GM21528 (cell line): ENCODE measurements around the gene HSBP1.

ENCODE experiments used
- ATAC-seq: cut with Tn5 transposase; IDR thresholded peaks from one replicate; pipeline ENCODE4 v1.9.1; 2021; ENCODE audit warnings: mild to moderate bottlenecking, moderate library complexity; ENCODE audit not compliant: unreplicated experiment, low FRiP score

HSBP1 gene

DNA sequence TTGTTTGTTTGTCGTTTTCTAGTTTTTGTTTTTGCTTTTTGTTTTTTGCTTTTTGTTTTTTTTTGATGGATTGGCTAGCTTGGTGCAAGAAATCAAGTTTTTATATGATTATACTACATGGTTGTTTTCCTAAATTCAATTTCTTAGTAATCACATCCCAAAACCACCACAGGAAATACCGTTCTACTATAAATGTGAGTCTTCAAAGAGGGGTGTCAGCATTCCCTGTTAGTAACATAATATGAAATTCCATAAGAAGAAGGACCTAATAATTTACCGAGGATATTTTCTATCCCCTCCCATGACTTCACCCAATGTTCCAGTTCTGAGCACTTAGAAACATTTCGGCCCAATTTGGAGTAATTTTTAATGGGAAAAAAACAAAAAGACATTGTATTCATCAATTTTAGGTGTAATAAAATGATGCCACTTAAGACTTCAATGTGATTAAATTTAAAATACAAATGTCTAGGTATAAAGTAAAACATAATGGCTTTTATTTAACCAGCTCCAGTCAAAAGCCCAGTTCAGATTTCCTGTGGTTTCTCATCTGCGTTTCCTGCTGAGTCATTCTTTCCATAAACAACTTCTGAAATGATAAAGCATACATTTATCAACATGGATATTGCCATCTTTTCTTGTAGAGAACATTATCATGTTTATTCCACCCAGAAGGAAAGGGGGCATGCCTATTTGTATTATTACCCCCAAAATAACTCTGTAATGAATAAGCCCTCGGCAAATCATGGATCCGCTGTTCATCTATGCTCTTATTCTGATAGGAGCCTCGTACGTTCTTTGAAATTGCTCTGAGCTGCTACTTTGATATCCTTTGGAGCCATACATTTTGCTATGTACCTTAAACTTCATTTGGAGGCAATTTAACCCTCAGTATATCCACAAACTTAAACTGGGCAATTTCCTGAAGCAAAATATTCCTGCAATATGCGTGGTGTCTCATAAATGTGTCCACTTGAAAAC lies 28.1 kb downstream of the HSBP1 start:
- ATAC-seq: no peak

DNA sequence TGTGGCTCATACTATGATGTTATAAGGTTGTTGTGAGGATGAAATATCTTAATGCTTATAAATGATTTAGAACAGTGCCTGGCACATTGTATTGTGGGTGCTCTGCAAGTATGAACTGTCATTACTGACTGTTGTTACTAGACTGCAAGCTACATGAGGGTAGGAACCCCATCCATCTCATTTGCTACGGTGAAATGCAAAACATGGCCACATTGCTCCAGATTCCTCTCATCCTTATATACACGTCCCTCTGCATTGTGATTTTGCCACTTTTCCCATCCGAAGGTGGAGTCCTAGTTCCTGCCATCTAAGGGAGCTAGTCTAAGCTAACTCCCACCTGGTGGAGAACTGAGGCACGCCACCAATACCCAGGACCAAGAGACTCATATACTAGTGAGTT lies 29.8 kb downstream of the HSBP1 start:
- ATAC-seq: no peak

DNA sequence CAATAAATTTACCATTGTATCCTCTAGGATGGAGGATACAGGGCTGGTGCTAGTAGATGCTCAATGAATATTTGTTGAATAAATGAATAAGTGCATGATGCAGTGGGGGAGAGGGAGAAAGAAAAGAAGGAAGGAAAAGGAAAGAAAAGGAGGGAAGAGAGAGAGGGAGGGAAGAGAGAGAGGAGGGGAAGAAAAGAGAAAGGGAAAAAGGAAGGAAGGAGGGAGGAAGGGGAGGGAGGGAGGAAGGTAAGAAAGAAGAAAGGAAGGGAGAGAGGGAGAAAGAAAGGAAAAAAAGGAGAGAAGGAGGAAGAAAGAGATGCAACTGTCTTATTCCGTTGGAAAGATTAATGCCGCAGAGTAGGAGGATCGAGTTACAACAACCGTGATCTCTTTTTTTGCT lies 30.4 kb downstream of the HSBP1 start:
- no peak for ATAC-seq

DNA sequence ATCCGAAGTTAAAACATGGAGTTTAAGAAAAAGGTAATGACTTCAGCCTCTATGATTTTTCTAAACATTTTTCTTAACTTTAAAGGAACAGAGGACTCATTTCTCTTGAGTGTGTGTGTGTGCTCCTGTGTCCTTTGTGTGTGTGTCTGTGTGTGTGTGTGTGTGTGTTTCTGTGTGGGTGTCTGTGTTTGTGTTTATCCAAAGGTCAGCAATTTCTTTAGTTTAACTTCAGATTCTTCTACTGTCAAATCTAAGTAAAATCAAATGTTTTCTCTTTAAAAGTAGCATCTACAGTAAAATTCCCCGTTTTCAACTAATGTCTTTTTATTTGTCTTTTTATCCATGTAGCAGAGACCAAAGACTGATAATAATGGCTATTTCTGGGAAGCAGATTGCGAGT lies 31.8 kb downstream of the HSBP1 start:
- no peak for ATAC-seq

DNA sequence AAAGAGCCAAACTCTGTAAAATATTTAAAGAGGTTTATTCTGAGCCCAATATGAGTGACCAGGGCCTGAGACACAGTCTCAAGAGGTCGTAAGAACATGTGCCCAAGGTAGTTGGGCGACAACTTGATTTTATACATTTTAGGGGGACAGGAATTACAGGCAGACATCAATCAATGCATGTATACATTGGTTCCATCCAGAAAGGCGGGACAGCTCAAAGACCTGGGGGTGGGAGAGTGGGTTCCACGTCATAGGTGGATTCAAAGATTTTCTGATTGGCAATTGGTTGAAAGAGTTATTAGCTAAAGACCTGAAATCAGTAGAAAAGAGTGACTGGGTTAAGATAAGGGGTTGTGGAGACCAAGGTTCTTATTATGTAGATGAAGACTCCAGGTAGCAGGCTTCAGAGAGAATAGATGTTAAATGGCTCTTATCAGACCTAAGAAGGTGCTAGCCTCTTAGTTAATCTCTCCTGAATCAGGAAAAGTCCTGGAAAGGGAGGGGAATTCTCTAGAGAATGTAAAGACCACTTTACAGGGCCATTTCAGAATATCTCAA lies 32.4 kb downstream of the HSBP1 start:
- ATAC-seq: no peak

DNA sequence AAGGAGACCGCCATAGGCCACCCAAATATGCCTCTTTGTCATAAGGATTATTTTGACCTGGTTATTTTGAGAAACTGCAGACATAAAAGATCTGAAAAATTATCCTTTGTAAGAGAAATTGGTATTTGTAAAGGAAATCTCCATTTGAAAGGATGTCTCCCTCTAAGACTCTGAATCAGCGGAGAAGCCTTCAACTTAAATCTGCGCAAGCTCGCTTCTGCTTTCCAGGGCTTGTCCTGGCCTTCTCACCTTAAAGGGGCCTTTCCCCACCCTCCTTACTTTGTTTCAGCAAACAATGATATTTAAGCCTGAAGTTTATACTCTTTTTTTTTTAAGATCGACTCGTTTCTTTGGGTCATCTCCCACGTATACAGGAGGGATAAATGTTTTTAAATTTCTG lies 34.5 kb downstream of the HSBP1 start:
- no peak for ATAC-seq

DNA sequence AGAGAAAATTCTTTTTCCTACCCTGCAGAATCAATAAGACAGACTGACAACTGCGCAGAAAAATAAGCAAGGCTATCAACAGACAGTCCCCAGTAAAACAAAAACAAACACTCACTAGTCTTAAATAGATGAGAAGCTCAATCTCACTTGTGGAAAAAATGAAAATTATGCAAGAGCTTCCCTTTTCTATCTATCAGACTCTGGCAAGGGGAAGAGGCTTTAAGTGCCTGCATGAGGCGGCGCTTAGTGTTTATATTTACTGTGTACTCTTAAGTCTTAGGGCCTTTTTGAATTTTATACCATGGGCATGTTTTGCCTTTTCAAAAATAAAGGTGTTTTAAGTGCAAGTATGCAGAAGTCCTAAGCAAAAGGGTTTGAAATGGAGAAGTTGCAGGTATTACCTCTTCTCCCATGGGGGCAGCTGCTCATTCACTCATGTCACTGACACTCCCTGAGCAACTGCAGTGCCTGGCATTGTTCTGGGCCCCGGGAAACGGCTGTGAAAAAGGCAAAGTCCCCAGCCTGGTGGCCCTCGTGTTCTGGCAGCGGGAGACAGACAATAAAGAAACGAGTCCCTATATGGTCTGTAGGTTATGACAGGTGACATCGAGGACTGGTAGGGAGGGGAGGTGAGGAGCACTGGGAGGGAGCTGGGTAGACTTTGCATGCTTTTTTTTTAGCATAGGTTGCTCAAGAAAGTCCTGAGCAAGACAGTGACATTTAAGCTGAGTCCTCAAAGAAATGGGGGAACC lies 35.2 kb downstream of the HSBP1 start:
- ATAC-seq: no peak

DNA sequence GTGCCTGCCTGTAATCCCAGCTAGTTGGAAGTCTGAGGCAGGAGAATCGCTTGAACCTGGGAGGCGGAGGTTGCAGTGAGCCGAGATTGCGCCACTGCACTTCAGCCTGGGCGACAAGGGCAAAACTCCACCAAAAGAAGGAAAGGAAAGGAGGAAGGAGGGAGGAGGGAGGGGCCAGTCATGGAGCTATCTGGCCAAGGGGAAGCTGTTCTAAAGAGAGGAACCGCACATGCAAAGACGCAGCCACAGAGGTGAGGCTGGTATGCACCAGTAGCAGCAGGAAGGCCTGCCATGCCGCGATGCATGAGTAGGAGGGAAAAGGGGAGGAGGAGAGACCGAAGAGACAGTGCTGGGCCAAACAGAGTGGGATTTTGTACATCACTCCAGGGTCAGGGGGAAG lies 35.9 kb downstream of the HSBP1 start:
- no peak for ATAC-seq

DNA sequence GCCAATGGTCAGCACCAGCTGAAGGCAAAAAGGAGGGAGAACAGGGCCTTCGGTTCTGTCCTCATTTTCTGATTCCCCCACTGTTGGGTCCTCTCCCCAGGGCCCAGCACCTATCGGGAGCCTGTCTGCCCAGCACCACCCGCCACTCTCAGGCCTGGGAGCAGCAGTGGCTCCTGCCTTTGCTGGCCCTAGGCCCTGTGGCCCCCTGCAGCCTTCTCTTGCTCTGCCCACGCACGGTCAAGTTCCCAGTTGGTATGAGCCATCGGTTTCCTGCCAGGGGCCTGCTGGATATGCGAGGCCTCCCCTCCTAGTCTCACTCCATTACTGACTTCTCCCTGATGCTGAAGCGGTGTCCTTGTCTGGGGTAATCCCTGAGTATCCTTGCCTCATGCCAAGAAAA lies 37.5 kb downstream of the HSBP1 start:
- ATAC-seq: no peak

DNA sequence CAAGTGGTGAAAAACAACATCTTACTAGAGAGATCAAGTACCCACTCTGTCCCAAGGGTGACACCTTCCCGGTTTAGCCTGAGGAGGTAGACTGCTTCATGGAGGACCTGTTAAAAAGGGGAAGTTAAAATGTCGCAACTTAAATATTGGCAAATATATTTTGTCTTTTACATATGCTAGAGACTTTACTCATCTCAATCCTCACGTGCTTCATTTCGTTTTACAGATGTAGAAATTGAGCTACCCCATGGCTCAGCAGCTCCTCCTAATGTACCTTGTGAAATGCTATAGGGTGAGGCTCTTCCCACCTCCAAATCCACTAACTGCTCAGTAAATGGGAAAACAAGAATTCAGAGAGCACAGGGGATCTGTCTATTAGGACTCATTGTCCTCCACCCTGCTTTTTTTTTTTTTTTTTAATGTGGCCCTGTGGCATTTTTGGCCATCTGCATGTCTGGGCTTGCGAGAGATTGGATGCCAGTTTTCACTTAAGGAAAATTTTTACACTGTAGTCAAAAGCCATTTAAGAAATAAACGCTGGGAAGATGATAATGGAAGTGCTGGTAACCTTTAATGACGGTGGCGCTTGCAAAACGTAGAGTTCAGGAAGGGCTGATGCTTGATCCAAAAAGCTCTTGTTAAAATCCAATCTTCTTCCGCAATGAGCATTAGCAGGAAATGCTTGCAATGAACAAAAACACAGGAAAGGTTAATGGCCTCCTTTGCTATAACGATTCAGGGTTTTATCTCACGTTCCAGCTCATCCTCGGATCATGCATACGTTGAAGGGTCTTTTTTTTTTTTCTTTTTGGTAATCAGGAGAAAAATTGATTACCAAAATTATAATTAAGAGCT lies 39.8 kb downstream of the HSBP1 start:
- ATAC-seq: no peak

DNA sequence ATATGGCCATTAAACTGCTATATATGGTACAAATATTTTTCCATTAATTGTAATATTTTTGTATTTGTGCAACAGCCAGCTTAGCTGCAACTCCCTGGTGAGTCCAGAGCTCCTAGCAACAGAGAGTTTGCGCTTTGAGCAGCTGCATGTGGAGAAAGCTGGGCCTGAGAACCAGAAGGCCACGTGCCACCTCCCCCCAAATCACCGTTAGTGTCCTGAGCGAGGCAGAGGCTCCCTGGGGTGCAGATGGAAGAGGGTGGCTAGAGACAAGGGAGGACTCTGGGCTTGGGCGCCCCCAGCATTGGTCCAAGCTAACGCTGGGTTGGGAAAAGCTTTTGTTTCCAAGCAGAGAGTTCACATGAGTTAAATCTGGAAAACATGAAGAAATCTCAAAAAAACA lies 41.6 kb downstream of the HSBP1 start:
- no peak for ATAC-seq

DNA sequence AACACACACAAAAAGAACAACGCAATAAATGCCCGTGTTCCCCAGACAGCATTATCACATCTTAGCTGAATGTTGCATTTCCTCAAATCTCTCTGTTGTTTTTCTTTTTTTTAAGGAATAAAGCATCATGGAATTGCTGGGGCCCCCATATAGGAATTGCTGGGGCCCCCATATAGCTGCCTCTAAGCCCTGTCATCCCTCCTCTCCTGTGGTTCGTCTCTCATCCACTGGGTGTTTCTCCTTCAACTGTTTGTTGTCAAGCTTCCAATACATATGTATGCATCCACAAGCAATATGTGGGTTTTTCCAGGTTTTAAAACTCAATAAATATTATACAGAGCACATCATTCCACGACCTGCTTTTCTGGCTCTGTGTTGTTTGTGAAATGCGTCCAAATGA lies 43.2 kb downstream of the HSBP1 start:
- no peak for ATAC-seq

DNA sequence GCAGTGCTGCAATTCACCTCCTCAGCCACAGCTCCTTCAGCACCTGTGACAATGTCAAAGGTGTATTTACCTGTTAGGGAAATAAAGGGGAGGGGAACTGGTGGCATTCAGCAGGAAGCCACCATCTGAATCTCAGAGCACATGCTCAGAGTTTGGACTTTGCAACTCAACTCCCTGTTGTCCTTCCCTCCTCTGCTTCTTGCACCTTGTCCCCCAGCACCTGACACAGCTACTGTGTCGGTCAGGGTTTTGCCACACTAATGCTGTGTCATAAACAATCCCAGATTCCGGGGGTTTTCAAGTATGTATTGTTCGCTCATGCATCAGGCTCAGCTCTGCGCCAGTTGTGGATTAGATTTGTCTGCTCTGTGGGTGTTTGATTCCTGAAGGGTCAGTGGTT lies 43.7 kb downstream of the HSBP1 start:
- no peak for ATAC-seq

DNA sequence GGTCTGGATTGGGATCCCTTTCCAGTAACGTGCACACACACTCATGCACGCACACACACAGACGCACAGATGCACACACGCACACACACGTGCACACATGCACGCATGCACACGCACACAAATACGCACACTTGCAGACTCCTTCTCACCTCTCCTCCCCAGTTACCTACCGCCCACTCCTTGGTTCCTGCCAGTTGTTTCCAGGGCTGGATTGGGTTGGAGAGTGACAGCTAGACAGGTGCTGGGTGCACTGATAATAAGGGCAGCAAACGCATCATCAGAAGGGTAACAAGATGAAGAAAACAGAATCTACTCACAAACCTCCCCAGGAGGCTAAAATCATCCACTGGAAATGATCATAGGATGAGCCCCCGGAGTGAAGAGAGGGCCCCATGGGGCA lies 45.0 kb downstream of the HSBP1 start:
- ATAC-seq: no peak

DNA sequence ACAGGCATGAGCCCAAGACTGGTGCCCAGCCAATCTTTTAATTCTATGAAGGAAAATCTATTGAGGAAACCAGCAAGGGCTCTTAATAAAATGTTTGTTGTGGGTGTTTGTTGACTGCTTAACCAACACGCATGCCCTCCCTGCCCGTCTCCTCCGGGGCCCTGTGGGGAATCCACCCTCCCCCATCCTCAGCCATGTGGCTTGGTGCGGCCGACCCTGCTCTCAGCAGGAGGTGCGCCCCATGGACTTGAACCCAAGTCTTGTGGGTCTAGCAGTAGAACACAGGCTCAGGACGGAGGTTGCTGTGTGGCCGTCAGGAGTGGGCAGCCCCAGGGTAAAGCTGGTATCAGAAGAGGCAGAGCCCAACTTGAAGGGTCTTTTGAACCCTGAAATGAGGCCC lies 46.1 kb downstream of the HSBP1 start:
- no peak for ATAC-seq

DNA sequence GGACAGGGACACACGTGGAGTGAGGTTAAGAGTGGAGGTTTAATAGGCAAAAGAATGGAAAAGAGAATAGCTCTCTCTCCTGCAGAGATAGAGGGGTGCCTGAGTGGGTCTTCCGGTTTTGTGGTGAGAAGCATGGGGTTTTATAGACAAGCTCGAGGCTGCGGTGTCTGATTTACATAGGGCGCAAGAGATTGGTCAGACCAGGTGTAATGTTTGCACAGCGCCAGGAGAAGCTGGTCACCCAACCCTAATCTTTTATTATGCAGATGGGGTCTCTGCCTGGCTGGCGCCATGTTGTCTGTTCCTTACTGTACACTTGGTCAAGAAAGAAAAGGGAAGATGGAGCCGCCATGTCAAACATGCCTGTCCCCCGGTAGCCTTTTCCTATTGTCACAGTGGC lies 46.6 kb downstream of the HSBP1 start:
- ATAC-seq: no peak

DNA sequence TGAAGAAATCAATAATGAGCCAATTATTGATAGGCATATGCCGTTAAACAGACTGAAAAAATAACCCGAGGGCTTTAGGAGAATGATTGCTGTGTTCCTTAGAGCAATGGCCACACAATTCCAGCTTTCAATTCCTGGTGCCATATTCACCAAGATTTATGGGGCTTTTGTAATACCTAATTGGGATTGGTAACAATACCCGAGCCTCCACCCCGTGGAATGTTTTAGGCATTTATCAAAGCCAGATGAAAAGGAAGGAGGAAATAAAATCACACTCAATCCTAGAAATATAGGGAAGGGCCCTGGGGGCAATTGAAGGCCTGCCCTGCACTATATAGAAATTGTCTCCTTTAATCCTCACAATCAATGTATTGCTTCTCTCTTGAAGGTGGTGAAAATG lies 49.0 kb downstream of the HSBP1 start:
- ATAC-seq: no peak

DNA sequence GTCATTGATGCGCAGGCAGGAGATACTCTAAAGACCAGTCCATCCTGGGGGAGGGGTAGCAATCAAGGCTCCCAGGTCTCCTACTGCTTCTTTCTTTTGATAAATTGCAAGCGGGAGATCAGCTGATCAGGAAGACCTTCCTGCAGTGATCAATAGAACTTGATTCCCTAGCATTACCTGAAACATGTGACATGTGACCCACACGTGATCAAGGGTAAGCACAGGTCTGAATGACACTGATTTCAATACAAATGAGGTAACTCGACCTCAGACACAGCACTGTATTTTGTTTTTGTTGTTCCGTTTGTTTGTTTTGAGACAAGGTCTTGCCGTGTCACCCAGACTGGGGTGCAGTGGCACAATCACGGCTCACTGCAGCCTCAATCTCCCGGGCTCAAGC lies 51.5 kb downstream of the HSBP1 start:
- no peak for ATAC-seq

DNA sequence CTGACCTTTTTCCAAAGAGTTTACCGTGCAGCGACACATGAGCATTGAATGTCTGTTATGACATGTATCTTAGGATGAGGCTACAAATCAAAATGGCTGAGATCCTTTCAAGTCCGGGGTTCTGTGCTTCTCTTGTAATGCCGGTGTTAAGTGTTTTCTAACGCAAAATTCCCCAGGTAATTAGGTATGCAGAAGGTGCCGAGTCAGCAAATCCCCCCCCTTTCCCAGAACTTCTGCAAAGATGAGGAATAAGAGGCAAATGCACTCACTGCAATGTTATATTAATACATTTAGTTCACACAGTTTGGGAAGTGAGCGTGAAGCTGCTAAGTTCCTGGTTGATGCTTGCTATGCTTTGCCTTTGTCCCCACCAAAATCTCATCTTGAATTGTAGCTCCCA lies 54.9 kb downstream of the HSBP1 start:
- no peak for ATAC-seq

DNA sequence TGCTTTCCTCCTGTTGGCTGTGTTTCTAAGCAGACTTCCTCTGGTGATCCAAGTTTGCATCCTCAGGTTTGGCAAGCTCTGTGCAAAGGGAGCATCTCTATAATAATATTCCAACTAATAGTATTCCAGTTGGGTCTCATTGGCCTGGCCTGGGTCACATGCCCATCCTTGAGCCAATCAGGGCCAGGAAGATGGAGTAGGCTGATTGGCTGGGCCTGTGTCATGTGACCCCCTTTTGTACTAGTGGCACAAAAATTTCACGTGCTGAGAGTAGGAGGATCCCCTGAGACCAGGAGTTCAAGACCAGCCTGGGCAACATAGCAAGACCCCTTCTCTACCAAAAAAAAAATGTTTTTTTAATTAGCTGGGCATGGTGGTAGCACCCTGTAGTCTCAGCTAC lies 55.9 kb downstream of the HSBP1 start:
- ATAC-seq: no peak
